ENCODE results near the gene TMEM235.

TMEM235 gene

GRCh38 chr17:78219396-78220150 is 11.9 kb upstream of the TMEM235 start:
- DNase-seq (ENCODE audit: low spot score), result no peak

GRCh38 chr17:78223061-78223460 is 8.4 kb upstream of the TMEM235 start:
- DNase-seq (ENCODE audit: low spot score), result no peak

GRCh38 chr17:78223765-78224164 is 7.7 kb upstream of the TMEM235 start:
- DNase-seq (ENCODE audit: low spot score), result no peak

- DNase-seq (ENCODE audit: low spot score), result peak; percentile 67
These were observed 7.0 kb upstream of the TMEM235 start for GRCh38 chr17:78224231-78225087.

- DNase-seq (ENCODE audit: low spot score), result peak; percentile 63
These were observed 6.2 kb upstream of the TMEM235 start for GRCh38 chr17:78225088-78225865.

- DNase-seq (ENCODE audit: low spot score), result peak; percentile 8
These were observed 5.2 kb upstream of the TMEM235 start for GRCh38 chr17:78226055-78226758.

- peak; percentile 14 for DNase-seq (ENCODE audit: low spot score)
These were observed 4.5 kb upstream of the TMEM235 start for GRCh38 chr17:78226759-78227454.

GRCh38 chr17:78227455-78227916 is 3.9 kb upstream of the TMEM235 start:
- DNase-seq (ENCODE audit: low spot score), result peak; percentile 56

- DNase-seq (ENCODE audit: low spot score), result no peak
These were observed 3.3 kb upstream of the TMEM235 start for GRCh38 chr17:78228176-78228575.

GRCh38 chr17:78230252-78230962 is 1.0 kb upstream of the TMEM235 start:
- no peak for DNase-seq (ENCODE audit: low spot score)

- no peak for DNase-seq (ENCODE audit: low spot score)
These were observed 794 bp downstream of the TMEM235 start for GRCh38 chr17:78231991-78232858.

- no peak for DNase-seq (ENCODE audit: low spot score)
These were observed 1.4 kb downstream of the TMEM235 start for GRCh38 chr17:78232859-78233173.

GRCh38 chr17:78233678-78234077 is 2.2 kb downstream of the TMEM235 start:
- peak; percentile 2 for DNase-seq (ENCODE audit: low spot score)

- no peak for DNase-seq (ENCODE audit: low spot score)
These were observed 2.9 kb downstream of the TMEM235 start for GRCh38 chr17:78234261-78234865.

GRCh38 chr17:78235022-78235421 is 3.6 kb downstream of the TMEM235 start:
- peak; percentile 90 for DNase-seq (ENCODE audit: low spot score)

GRCh38 chr17:78235885-78236284 is 4.5 kb downstream of the TMEM235 start:
- no peak for DNase-seq (ENCODE audit: low spot score)

- no peak for DNase-seq (ENCODE audit: low spot score)
These were observed 5.1 kb downstream of the TMEM235 start for GRCh38 chr17:78236362-78237127.

GRCh38 chr17:78237401-78238012 is 6.1 kb downstream of the TMEM235 start:
- peak; percentile 93 for DNase-seq (ENCODE audit: low spot score)

Measured in pons (tissue), 1 donor.